CD14-positive monocyte (primary cell): ENCODE results near the gene CLIC3. TPM values are rescaled to one million over a fixed set of nuclear protein-coding genes. Genes with fewer than 3 reads are reported as not detected.

Experiments
- DNase-seq, 3 donors: peaks; one replicate each; pipeline ENCODE4 v3.0.0-alpha.2; 2011 to 2022
- H2AFZ ChIP-seq: 2 replicates; pipeline ENCODE4 v1.6.0; 2012; ENCODE audit warnings: mild to moderate bottlenecking, low read depth, low read length, inconsistent platforms; ENCODE audit not compliant: insufficient read depth, poor library complexity, severe bottlenecking
- H3K27ac ChIP-seq, 2 donors: 1 replicate in 1 of 2; 2 replicates in 1 of 2; pipeline ENCODE4 v1.5.1; 2012 to 2013; ENCODE audit warnings: low read length in 2 of 2, control low read depth in 1 of 2, inconsistent platforms in 1 of 2, low read depth in 1 of 2, mild to moderate bottlenecking in 1 of 2
- H3K27me3 ChIP-seq, 2 donors: one replicate each; pipeline versions ENCODE4 v1.6.0 to v1.6.1; 2011 to 2013; ENCODE audit warnings: low read length in 2 of 2; ENCODE audit not compliant: control insufficient read depth in 2 of 2, insufficient read depth in 2 of 2
- H3K36me3 ChIP-seq, 2 donors: replicated peaks in 1 of 2; 1 replicate in 1 of 2; 2 replicates in 1 of 2; pipeline versions ENCODE4 v1.5.1 to v1.6.1; 2012 to 2013; ENCODE audit warnings: low read length in 2 of 2, control low read depth in 1 of 2, inconsistent platforms in 1 of 2, mild to moderate bottlenecking in 1 of 2; ENCODE audit not compliant: insufficient read depth in 2 of 2, control insufficient read depth in 1 of 2
- H3K4me1 ChIP-seq, 2 donors: 1 replicate in 1 of 2; 2 replicates in 1 of 2; pipeline versions ENCODE4 v1.5.1 to v1.6.1; 2012 to 2013; ENCODE audit warnings: low read length in 2 of 2, control low read depth in 1 of 2, inconsistent platforms in 1 of 2, mild to moderate bottlenecking in 1 of 2, moderate library complexity in 1 of 2; ENCODE audit not compliant: insufficient read depth in 2 of 2, control insufficient read depth in 1 of 2
- H3K4me2 ChIP-seq: replicated peaks from 2 replicates; pipeline ENCODE3; 2012; ENCODE audit warnings: low read length, moderate library complexity, mild to moderate bottlenecking; ENCODE audit not compliant: poor library complexity, severe bottlenecking; ENCODE audit errors: extremely low read depth
- H3K4me3 ChIP-seq, 3 experiments: fragments of 200-600 bp in 1 of 3; sonication (generic) in 1 of 3; replicated peaks in 1 of 3; 1 replicate in 2 of 3; 2 replicates in 1 of 3; pipeline ENCODE4 v1.5.1; 2011 to 2013; ENCODE audit warnings: low read length in 3 of 3, mild to moderate bottlenecking in 3 of 3, control low read depth in 2 of 3, low read depth in 2 of 3, inconsistent platforms in 1 of 3, moderate library complexity in 1 of 3
- H3K79me2 ChIP-seq: 2 replicates; pipeline ENCODE4 v1.6.0; 2012; ENCODE audit warnings: mild to moderate bottlenecking, control low read depth, inconsistent platforms, low read length, moderate library complexity; ENCODE audit not compliant: insufficient read depth
- H3K9ac ChIP-seq: 2 replicates; pipeline ENCODE4 v1.6.0; 2017; ENCODE audit warnings: low read length, mild to moderate bottlenecking; ENCODE audit not compliant: insufficient read depth, poor library complexity, severe bottlenecking
- H3K9me3 ChIP-seq, 2 donors: replicated peaks in 1 of 2; 1 replicate in 1 of 2; 2 replicates in 1 of 2; pipeline versions ENCODE4 v1.5.1 to v1.6.1; 2012 to 2013; ENCODE audit warnings: low read length in 2 of 2, control low read depth in 1 of 2; ENCODE audit not compliant: control insufficient read depth in 1 of 2, insufficient read depth in 1 of 2
- H4K20me1 ChIP-seq: 2 replicates; pipeline ENCODE4 v1.6.0; 2012; ENCODE audit warnings: mild to moderate bottlenecking, low read length, control low read depth, moderate library complexity; ENCODE audit not compliant: insufficient read depth
- H3K27ac Mint-ChIP-seq, 7 donors: one replicate each; pipeline ENCODE4 v1.8.0; 2020; ENCODE audit warnings: mild to moderate bottlenecking in 7 of 7, mixed read lengths in 7 of 7, moderate library complexity in 6 of 7, inconsistent platforms in 2 of 7
- H3K27me3 Mint-ChIP-seq, 3 donors: one replicate each; pipeline ENCODE4 v1.8.0; 2021 to 2022; ENCODE audit warnings: low read depth in 3 of 3, mild to moderate bottlenecking in 3 of 3, mixed read lengths in 3 of 3, moderate library complexity in 3 of 3, inconsistent platforms in 1 of 3
- H3K36me3 Mint-ChIP-seq, 2 donors: one replicate each; pipeline ENCODE4 v1.8.0; 2020; ENCODE audit warnings: mixed read lengths in 2 of 2, inconsistent platforms in 1 of 2, mild to moderate bottlenecking in 1 of 2
- H3K4me1 Mint-ChIP-seq: one replicate; pipeline ENCODE4 v1.8.0; 2020; ENCODE audit warnings: mild to moderate bottlenecking, mixed read lengths
- H3K4me3 Mint-ChIP-seq, 2 donors: one replicate each; pipeline ENCODE4 v1.8.0; 2020; ENCODE audit warnings: mild to moderate bottlenecking in 2 of 2, mixed read lengths in 2 of 2, moderate library complexity in 1 of 2
- H3K9me3 Mint-ChIP-seq, 7 donors: one replicate each; pipeline ENCODE4 v1.8.0; 2020 to 2022; ENCODE audit warnings: mixed read lengths in 7 of 7, mild to moderate bottlenecking in 6 of 7, moderate library complexity in 6 of 7, inconsistent platforms in 2 of 7
- WGBS: methylation state at CpG from one replicate; pipeline ENCODE4 v1.1.5; 2013; ENCODE audit warnings: missing lambda C conversion rate; ENCODE audit not compliant: insufficient coverage; 5-methylcytosine and 5-hydroxymethylcytosine counted together
- intact Hi-C, 2 donors: fragments of 100-400 bp; cut with micrococcal nuclease; formaldehyde crosslinking; loops; one replicate each; pipeline versions ENCODE4 v1.15.0 to v1.15.1; 2023
- polyA plus RNA-seq, 3 donors: library from polyadenylated mRNA; depleted of rRNA in 1 of 3; unstranded in 2 of 3; stranded (reverse) in 1 of 3; fragments of 300-500 nt in 2 of 3; fragments of >200 nt in 1 of 3; fragmentation: Illumina TruSeq in 2 of 3; gene quantifications; 1 replicate in 2 of 3; 2 replicates in 1 of 3; pipeline ENCODE4 v1.2.3, GENCODE V29; 2012 to 2021
- TF ChIP-seq, protein P1 (sequence below): fragments of 200-600 bp; IDR thresholded peaks from one replicate; pipeline ENCODE4 v1.8.0; 2022; ENCODE audit warnings: antibody characterized with exemption, mild to moderate bottlenecking

CLIC3 gene
- polyA plus RNA-seq, 3 donors = 0.29 to 0.51 TPM; not detected in 1

DNA sequence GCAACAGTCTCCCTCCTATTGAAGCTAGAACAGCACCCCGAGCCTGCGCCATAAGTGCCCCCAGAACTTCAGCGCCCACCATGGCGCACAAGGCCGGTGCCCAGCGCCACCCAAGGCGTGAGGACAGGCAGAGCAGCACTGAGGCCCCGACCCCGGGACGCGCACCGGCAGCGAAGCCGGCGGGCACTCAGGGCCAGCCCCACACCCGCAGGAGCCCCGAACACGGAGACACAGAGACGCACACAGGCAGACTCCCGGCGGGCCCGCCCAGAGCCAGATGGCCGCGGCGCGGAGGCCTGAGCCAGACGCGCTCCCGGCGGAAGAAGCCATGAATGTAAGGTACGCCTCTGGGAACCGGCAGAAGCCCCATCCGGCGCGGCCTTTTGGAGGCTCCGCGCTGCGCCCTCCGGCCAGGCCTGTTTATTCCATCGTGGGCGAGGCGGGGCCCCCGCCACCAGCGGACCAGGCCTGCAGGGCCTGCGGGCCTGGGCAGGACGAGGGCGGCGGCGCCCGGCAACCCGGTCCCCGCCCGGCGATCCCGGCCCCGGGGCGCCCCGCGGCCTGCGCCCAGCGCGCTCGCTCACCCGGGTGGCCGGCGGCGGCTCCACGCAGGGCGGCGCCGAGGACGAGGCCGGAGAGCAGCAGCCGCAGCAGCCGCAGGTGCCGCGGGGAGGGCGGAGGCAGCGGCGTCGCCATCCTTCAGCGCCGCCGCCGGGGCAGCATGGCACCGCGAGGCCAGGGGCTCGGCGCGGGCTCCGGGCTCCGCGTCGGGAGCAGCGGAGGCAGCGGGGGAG, 49.1 kb upstream of the CLIC3 start:
- DNase-seq = no peak
- Histone ChIP-seq H3K79me2 (no peaks in the 10 kb centered on the region), H3K4me2 (peak overlapping the region; percentile 76), H4K20me1 (peaks cover 10% of the 10 kb centered on the region), H3K9ac (no peak overlapping the region), H2AFZ (peak overlapping the region; percentile 50), H3K9me3 (peaks cover 0 to 13% of the 10 kb centered on the region in 2 donors), H3K36me3 (no peaks in the 10 kb centered on the region), H3K27ac (no peak overlapping the region), H3K4me1 (peaks cover 18 to 30% of the 10 kb centered on the region in 2 donors), H3K4me3 (peak overlapping the region in 2 of 3 experiments; percentile 7 to 66), H3K27me3 (peaks cover 23 to 69% of the 10 kb centered on the region in 2 donors)
- peak overlapping the region; percentile 52 to 85 for H3K4me3 Mint-ChIP-seq
- intact Hi-C loops = no loop called here
- TF ChIP-seq, protein P1, sequence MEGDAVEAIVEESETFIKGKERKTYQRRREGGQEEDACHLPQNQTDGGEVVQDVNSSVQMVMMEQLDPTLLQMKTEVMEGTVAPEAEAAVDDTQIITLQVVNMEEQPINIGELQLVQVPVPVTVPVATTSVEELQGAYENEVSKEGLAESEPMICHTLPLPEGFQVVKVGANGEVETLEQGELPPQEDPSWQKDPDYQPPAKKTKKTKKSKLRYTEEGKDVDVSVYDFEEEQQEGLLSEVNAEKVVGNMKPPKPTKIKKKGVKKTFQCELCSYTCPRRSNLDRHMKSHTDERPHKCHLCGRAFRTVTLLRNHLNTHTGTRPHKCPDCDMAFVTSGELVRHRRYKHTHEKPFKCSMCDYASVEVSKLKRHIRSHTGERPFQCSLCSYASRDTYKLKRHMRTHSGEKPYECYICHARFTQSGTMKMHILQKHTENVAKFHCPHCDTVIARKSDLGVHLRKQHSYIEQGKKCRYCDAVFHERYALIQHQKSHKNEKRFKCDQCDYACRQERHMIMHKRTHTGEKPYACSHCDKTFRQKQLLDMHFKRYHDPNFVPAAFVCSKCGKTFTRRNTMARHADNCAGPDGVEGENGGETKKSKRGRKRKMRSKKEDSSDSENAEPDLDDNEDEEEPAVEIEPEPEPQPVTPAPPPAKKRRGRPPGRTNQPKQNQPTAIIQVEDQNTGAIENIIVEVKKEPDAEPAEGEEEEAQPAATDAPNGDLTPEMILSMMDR = no peak
- peaks cover 13% of the 10 kb centered on the region for H3K4me1 Mint-ChIP-seq
- H3K36me3 Mint-ChIP-seq = peaks cover 1 to 4% of the 10 kb centered on the region in 2 donors
- no peak overlapping the region for H3K27ac Mint-ChIP-seq
- peaks cover 0 to 10% (median 2%) of the 10 kb centered on the region in 7 donors for H3K9me3 Mint-ChIP-seq
- H3K27me3 Mint-ChIP-seq = peaks cover 61 to 74% (median 72%) of the 10 kb centered on the region in 3 donors
- 2% methylated on average over 96 of the region's 96 CpGs for WGBS

DNA sequence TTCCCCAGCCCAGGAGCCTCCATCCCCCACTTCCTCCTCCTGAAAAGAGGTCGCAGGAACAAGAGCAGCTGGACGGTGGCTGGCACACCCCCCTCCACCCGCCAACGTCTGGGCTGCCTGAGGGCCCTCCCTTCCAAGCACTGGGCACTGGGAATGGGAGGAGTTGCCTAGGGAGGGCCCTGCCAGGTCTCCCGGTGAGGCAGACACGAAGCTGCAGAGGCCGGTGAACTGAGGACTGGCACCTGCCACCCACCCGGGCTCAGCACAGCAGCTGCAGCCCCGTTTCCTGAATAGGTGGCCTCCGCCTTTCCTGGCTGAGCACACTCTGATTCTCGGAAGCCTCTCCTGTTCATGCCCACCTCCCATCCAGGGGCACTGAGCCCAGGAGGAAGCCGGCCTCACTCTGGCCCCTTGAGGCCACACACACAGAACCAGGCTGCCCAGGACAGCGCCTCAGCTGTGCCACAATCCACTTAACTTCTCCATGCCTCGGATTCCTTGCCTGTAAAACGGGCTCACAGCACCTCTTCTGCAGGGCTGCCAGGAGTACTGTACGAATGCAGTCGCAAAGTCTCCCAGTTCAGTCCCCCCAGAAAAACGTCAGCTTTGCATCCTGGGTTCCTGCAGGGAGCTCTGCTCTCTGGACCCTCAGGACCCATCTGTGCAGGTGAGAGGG, 48.3 kb upstream of the CLIC3 start:
- intact Hi-C loops = no loop called here
- H3K27me3 ChIP-seq = peaks cover 23 to 61% of the 10 kb centered on the region in 2 donors
- Mint-ChIP-seq H3K9me3 (peaks cover 0 to 10% (median 2%) of the 10 kb centered on the region in 7 donors), H3K27me3 (peaks cover 52 to 66% (median 65%) of the 10 kb centered on the region in 3 donors), H3K4me3 (peak overlapping the region in 1 of 2 donors; percentile 85), H3K27ac (peak overlapping the region in 1 of 7 donors; percentile 18), H3K36me3 (peaks cover 1 to 4% of the 10 kb centered on the region in 2 donors), H3K4me1 (peaks cover 13% of the 10 kb centered on the region)
- no peak overlapping the region for H2AFZ ChIP-seq
- H3K36me3 ChIP-seq = no peaks in the 10 kb centered on the region
- no peak overlapping the region for H3K27ac ChIP-seq
- H3K4me2 ChIP-seq = no peak overlapping the region
- no peaks in the 10 kb centered on the region for H3K79me2 ChIP-seq
- 5% methylated on average over 17 of the region's 18 CpGs for WGBS
- peaks cover 0 to 13% of the 10 kb centered on the region in 2 donors for H3K9me3 ChIP-seq
- H4K20me1 ChIP-seq = peaks cover 11% of the 10 kb centered on the region
- TF ChIP-seq, protein P1 = no peak
- no peak overlapping the region for H3K9ac ChIP-seq
- peaks cover 18 to 30% of the 10 kb centered on the region in 2 donors for H3K4me1 ChIP-seq
- H3K4me3 ChIP-seq = peak overlapping the region in 1 of 3 experiments; percentile 42
- no peak for DNase-seq
